HG02623 (cell line): Measurements from ENCODE around the gene HDC.

ENCODE experiments used
- ATAC-seq: cut with Tn5 transposase; IDR thresholded peaks from one replicate; pipeline ENCODE4 v1.9.1; 2021; ENCODE audit warnings: moderate library complexity; ENCODE audit not compliant: unreplicated experiment

HDC gene

GRCh38 chr15:50256188-50257041, 9.1 kb downstream of the HDC start:
- no peak for ATAC-seq

DNA sequence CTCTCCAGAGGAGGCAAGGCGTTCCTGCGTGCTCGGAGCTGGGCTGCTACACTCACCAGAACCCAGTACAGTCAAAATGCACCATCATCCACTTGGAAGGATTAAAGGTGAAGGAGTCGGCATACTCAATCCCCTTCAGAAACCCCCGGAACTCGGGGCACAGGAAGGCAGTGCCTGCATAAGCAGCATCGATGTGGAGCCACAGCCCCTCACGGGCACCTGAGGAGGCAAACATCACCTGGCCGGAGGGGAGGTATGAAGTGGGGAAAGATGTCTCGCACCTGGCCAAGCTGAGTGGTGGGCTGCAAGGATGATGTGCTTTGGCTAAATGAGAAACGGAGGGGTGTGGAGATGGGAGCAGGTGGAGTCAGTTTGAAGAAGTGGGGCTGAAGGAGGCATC, 13.0 kb downstream of the HDC start:
- ATAC-seq, result no peak

- no peak for ATAC-seq
Observed at GRCh38 chr15:50251638-50252182, 13.8 kb downstream of the HDC start.

DNA sequence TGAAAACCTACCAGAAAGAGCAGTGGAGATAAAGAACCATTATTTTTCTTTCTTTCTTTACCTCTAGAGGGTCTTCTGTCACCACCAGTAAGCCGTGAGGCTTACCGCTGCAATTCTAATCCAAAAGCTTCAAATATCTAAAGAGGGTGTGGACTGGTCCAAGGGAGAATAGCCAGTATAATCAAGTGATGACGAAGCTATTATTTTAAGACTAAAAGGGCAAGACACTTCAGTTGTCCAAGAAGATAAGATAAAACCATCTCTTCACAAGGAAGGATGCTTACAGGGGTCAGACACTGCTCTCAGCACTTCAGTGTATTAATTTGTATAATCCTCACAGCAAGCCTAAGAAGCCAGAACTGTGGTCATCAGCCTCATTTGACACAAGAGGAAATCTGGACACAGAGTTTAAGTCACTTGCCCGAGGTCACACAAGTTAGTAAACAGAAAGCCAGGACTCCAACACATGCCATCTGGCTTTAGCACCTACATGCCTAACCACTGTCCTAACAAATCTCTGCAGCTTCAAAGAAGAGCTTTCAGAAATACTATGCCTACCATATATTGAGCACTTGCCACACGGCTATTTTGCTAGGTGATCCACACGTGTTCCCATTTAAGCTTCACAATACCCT, 14.6 kb downstream of the HDC start:
- ATAC-seq, result no peak

DNA sequence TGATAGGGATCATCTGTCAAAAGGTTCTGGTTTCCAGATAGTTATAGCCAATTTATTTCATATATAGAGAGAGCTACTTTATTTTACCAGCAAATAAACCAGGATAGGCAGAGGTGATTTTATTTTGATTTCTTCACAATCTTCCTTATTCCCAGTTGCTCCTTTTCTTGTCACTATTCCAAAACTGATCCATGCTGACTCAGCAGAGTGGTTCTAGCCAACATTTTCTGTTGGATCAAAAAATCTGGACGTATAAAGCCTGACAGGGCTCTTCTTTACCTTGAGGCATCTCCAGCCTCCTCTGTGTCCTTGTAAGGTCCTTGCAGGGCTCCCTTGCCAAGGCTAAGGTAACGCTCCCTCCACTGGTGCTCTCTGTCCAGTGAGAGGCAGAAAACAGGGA, 15.8 kb downstream of the HDC start:
- no peak for ATAC-seq

DNA sequence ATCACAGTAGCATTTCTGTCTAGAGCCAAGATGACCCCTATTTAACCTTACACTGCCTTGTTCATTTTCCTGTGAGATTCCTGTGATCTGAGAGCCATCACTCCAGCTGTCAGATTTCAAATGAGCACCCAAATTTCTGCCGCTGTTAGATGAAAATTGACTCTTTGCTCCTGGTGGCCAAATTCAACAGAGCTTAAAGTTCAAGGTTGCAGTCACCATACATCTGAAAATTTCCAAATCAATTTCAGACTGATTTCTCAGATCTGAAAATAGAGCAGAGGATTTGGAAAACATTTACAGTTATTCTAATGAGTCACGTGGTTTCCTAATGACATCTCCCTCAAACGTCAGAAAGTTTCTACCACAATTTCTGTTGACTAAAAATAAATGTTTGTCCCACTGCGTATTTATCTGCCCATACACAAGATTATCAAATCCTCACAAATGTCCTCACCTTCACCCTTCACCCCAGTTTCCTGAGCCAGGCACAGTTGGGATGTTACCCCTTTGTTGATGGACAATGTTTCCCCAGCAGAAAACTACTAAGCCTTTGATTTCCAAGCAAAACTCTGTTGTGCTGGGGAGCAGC, 16.4 kb downstream of the HDC start:
- no peak for ATAC-seq

- peak; percentile 98 for ATAC-seq
Observed at GRCh38 chr15:50247819-50248655, 17.5 kb downstream of the HDC start.

- no peak for ATAC-seq
Observed at GRCh38 chr15:50246631-50247030, 18.9 kb downstream of the HDC start.

GRCh38 chr15:50244959-50245624, 20.4 kb downstream of the HDC start:
- ATAC-seq, result no peak

GRCh38 chr15:50244153-50244552, 21.4 kb downstream of the HDC start:
- ATAC-seq, result no peak

- no peak for ATAC-seq
Observed at GRCh38 chr15:50241684-50242450, 23.7 kb downstream of the HDC start.

GRCh38 chr15:50238255-50238654, 27.3 kb downstream of the HDC start:
- ATAC-seq, result no peak

- no peak for ATAC-seq
Observed at GRCh38 chr15:50236433-50236832, 29.1 kb downstream of the HDC start.

- no peak for ATAC-seq
Observed at GRCh38 chr15:50235794-50236193, 29.7 kb downstream of the HDC start.

DNA sequence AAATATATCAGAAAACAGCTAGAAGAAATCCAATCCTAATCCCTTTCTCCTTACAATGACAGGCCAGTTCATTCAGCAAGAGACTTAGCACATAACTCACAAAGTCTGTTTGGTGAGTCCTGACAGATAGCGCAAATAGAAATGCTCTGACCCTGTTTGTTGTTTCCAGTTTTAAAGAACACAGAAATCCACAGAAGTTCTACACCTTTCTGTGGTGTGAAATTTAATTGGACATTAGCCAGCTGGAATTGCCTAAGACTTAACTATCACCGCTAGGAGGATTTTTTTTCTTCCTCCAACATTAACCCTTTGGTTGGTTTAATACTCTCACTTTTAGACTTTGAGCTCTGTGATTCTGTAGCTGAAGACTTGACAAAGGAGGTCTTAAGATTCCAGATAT, 30.8 kb downstream of the HDC start:
- ATAC-seq, result no peak

- ATAC-seq, result no peak
Observed at GRCh38 chr15:50233192-50233736, 32.3 kb downstream of the HDC start.

- no peak for ATAC-seq
Observed at GRCh38 chr15:50232791-50233190, 32.7 kb downstream of the HDC start.

DNA sequence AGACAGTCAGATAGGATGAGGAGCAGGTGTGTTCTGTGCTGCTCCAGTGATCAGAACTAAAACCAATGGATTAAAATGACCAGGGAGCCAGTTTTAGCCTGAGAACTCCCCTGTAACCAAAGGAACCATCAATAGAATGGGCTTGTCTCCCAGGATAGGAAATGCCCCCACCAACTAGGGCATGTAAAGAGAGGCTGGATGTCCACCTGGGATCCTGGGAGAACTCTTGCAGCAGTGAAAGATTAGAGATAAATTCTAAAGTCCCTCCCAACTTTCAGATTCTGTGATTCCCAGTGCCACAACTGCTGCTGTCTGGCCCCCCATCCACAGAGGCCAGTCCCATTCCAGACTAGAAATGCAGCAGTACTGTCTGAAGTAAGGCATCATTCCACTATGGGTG, 33.8 kb downstream of the HDC start:
- ATAC-seq, result no peak

GRCh38 chr15:50229336-50229735, 36.2 kb downstream of the HDC start:
- ATAC-seq, result no peak
